Upper lobe of right lung (tissue), 1 donor: ENCODE results near the gene ITGA8. TPM values are rescaled to one million over a fixed set of nuclear protein-coding genes. Genes with fewer than 3 reads are reported as not detected.
"Not testable (repeated sequence)": the region's sequence is repeated elsewhere in the genome, so short reads cannot be mapped to it uniquely, and the experiment has no call there.

Experiments
- ATAC-seq: fragments of 200-7000 bp; cut with Tn5 transposase; one replicate; pipeline ENCODE4 v1.9.1; 2020; ENCODE audit warnings: mild to moderate bottlenecking, moderate library complexity
- DNase-seq: peaks from one replicate; pipeline ENCODE4 v3.0.0-alpha.2; 2020
- H3K27ac ChIP-seq: fragments of 200-600 bp; one replicate; pipeline ENCODE4 v1.8.0; 2022
- H3K27me3 ChIP-seq: fragments of 200-600 bp; one replicate; pipeline ENCODE4 v1.8.0; 2022; ENCODE audit warnings: mild to moderate bottlenecking
- H3K36me3 ChIP-seq: fragments of 200-600 bp; one replicate; pipeline ENCODE4 v1.8.0; 2022
- H3K4me1 ChIP-seq: fragments of 200-600 bp; one replicate; pipeline ENCODE4 v1.8.0; 2022
- H3K4me3 ChIP-seq: fragments of 200-600 bp; one replicate; pipeline ENCODE4 v1.8.0; 2022; ENCODE audit warnings: mild to moderate bottlenecking
- H3K9me3 ChIP-seq: fragments of 200-600 bp; one replicate; pipeline ENCODE4 v1.8.0; 2022
- intact Hi-C: fragments of 100-400 bp; cut with DNase I; formaldehyde crosslinking; loops from one replicate; pipeline ENCODE4 v1.11.0; 2022
- total RNA-seq: library from RNA; stranded (reverse); fragmentation: NEBNext Ultra II Directional; extraction: Animal tissue kit (Norgen Biotek cat#: 25700); gene quantifications from one replicate; pipeline ENCODE4 v1.2.1, GENCODE V29; 2021
- TF ChIP-seq, protein P1 (sequence below): fragments of 200-600 bp; IDR thresholded peaks from one replicate; pipeline ENCODE4 v1.8.0; 2022; ENCODE audit warnings: antibody characterized with exemption
- donor health status: DM: no; HTN: yes; CAD: no; lungs with severe emphysema.

ITGA8 gene
- total RNA-seq, 1 donor from 2014 or later, result 33.9 TPM

DNA sequence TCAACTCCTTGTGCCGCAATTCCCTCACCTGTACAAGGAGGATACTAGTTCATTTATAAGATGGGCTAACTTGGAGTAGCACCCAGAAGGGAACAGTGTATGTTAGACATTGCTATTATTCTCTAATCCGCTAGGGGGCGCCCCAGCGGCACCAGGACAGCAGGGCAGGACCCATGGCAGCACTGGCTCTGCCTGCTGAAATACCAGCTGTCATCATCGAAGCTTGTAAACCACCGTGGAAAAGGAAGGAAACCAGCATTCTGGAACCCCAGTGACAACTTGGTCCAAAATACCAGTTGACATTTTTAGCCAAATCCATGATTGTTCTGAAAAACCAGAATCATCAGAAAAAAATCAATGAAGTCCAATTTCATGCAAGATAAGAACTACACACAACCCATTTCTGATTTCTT lies 134.4 kb downstream of the ITGA8 start:
- H3K27me3 ChIP-seq, result no peaks in the 10 kb centered on the region
- H3K27ac ChIP-seq, result no peak overlapping the region
- H3K36me3 ChIP-seq, result no peaks in the 10 kb centered on the region
- peak; percentile 83 for ATAC-seq
- TF ChIP-seq, protein P1, sequence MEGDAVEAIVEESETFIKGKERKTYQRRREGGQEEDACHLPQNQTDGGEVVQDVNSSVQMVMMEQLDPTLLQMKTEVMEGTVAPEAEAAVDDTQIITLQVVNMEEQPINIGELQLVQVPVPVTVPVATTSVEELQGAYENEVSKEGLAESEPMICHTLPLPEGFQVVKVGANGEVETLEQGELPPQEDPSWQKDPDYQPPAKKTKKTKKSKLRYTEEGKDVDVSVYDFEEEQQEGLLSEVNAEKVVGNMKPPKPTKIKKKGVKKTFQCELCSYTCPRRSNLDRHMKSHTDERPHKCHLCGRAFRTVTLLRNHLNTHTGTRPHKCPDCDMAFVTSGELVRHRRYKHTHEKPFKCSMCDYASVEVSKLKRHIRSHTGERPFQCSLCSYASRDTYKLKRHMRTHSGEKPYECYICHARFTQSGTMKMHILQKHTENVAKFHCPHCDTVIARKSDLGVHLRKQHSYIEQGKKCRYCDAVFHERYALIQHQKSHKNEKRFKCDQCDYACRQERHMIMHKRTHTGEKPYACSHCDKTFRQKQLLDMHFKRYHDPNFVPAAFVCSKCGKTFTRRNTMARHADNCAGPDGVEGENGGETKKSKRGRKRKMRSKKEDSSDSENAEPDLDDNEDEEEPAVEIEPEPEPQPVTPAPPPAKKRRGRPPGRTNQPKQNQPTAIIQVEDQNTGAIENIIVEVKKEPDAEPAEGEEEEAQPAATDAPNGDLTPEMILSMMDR, result peak; percentile 77
- no peak overlapping the region for H3K4me3 ChIP-seq
- no peaks in the 10 kb centered on the region for H3K9me3 ChIP-seq
- intact Hi-C loops, result loop anchor here (10.0 kb wide), 1 partner anchor 129 kb away; the partner anchor contains the start of gene ITGA8
- DNase-seq, result peak; percentile 67
- H3K4me1 ChIP-seq, result no peaks in the 10 kb centered on the region

DNA sequence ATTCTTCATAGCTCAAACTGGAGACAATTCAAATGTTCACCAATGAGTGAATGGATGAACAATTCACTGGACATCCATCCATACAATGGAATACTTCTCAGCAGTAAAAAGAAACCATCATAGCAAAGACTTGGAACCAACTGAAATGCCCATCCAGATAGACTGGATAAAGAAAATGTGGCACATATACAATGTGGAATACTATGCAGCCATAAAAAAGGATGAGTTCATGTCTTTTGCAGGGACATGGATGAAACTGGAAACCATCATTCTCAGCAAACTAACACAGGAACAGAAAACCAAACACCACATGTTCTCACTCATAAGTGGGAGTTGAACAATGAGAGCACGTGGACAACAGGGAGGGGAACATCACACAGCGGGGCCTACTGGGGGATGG lies 136.8 kb downstream of the ITGA8 start:
- not testable (repeated sequence) for ATAC-seq, H3K27me3 ChIP-seq, H3K27ac ChIP-seq, H3K4me1 ChIP-seq, H3K9me3 ChIP-seq, DNase-seq, H3K4me3 ChIP-seq, H3K36me3 ChIP-seq
- intact Hi-C loops, result loop anchor here (10.0 kb wide), 1 partner anchor 132 kb away; the partner anchor contains the start of gene ITGA8

GRCh38 chr10:15579605-15580004 lies 140.1 kb downstream of the ITGA8 start:
- H3K4me3 ChIP-seq, result no peak overlapping the region
- H3K27ac ChIP-seq, result no peak overlapping the region
- no peaks in the 10 kb centered on the region for H3K27me3 ChIP-seq
- DNase-seq (no peak), ATAC-seq (no peak)
- intact Hi-C loops, result loop anchor here (10.0 kb wide), 1 partner anchor 135 kb away; the partner anchor contains the start of gene ITGA8
- TF ChIP-seq, protein P1, result no peak
- H3K36me3 ChIP-seq, result no peaks in the 10 kb centered on the region
- H3K9me3 ChIP-seq, result no peaks in the 10 kb centered on the region
- no peaks in the 10 kb centered on the region for H3K4me1 ChIP-seq

DNA sequence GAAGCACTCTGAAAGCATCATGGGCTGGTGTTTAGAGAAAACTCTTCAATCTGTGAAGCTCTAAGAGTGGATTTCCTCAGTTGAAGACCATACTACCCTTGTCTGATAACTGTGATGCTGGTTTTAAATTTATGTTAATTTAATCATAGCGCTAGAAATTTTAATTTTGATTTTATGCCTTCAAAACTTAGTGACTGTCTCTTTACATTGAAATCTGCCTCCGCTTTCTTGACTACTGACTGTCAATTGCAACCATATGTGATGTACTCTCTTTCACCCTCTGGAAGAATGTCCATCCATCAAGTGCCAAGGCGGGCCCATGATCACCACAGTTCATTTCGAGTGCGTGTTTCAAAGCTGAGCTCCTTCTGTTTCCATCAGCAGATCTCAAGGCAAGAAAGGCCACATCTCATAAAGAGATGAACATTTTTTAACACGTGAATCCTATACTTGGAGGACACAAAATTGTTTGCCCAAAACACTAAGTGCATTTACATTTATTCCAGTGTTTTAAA lies 147.1 kb downstream of the ITGA8 start:
- Histone ChIP-seq H3K4me3 (no peak overlapping the region), H3K4me1 (peaks cover 12% of the 10 kb centered on the region), H3K27ac (no peak overlapping the region), H3K27me3 (no peaks in the 10 kb centered on the region), H3K36me3 (no peaks in the 10 kb centered on the region), H3K9me3 (no peaks in the 10 kb centered on the region)
- intact Hi-C loops, result no loop called here
- no peak for ATAC-seq
- no peak for DNase-seq
- TF ChIP-seq, protein P1, result no peak

DNA sequence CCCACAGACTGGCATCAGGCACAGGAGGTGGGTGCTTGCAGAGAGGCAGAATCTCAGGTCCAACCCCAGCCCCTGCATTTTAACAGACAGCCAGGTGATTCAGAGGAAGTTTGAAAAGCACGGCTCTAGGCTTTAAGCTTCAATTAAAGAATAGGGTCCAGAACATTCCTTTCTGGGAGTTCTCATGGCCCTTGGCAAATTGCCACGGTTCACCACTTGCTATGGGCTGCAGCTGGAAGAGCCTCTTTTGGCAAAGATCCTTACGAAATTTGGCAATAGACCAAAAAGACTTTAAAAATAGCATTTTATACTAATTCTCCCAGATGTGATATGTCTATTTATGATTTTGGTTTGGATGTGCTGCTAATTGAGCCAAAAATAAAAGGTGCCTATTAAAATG lies 148.1 kb downstream of the ITGA8 start:
- Histone ChIP-seq H3K27me3 (no peaks in the 10 kb centered on the region), H3K9me3 (no peaks in the 10 kb centered on the region), H3K4me1 (peaks cover 12% of the 10 kb centered on the region), H3K27ac (no peak overlapping the region), H3K4me3 (no peak overlapping the region), H3K36me3 (no peaks in the 10 kb centered on the region)
- intact Hi-C loops, result no loop called here
- DNase-seq, result no peak
- no peak for ATAC-seq
- TF ChIP-seq, protein P1, result no peak

DNA sequence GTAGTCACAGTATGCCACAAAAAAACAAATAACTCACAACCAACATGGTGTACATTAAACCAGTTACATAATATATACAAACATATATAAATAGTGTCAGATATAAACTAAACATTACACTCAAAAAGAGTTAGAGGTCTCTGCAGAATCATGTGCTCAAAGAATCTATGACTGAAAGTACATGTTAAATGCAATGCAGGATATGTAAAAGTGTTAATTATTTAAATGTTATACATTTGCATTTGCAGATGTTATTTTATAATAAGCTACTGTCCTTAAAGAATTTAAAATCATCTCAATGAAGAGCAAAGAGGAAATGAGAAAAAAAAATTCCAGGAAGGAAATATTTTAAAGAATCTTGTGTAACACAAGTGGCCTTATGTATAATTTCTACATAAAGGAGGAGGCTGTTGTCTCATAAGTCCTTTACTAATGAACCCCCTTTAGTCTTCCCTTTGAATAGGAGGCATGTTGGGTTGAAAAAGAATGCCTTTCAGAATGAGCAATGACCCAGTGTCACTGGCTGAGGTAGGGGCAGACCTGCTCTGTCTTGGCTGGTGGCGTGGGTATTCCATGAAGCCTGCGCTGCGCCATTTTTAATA lies 148.9 kb downstream of the ITGA8 start:
- intact Hi-C loops, result no loop called here
- DNase-seq, result no peak
- no peaks in the 10 kb centered on the region for H3K9me3 ChIP-seq
- TF ChIP-seq, protein P1, result no peak
- peaks cover 12% of the 10 kb centered on the region for H3K4me1 ChIP-seq
- H3K4me3 ChIP-seq, result no peak overlapping the region
- ATAC-seq, result no peak
- no peaks in the 10 kb centered on the region for H3K27me3 ChIP-seq
- H3K36me3 ChIP-seq, result no peaks in the 10 kb centered on the region
- H3K27ac ChIP-seq, result no peak overlapping the region
